ENCODE measurements around the gene BEST4. TPM values are rescaled to one million over a fixed set of nuclear protein-coding genes. Genes with fewer than 3 reads are reported as not detected.
"Not testable (repeated sequence)": the region's sequence is repeated elsewhere in the genome, so short reads cannot be mapped to it uniquely, and the experiment has no call there.

BEST4 gene
- total and polyA plus RNA-seq, 10 donors: 0.16 to 0.89 (median 0.40) TPM; not detected in 3

GRCh38 chr1:44828841-44829440, 41.0 kb upstream of the BEST4 start:
- intact Hi-C loops (cut with DNase I; ENCODE audit: low total_unique reads): no loop called here
- Histone ChIP-seq H3K9me3 (no peaks in the 10 kb centered on the region), H3K36me3 (no peaks in the 10 kb centered on the region), H3K4me3 (no peak overlapping the region), H3K27me3 (replicated peaks in 1 of 7) (no peaks in the 10 kb centered on the region), H3K4me1 (peaks cover 0 to 70% (median 29%) of the 10 kb centered on the region in 6 donors), H3K27ac (no peak overlapping the region)
- DNase-seq: peak; percentile 70
- WGBS, 5 donors: 83 to 97% (median 95%) methylated on average over 5 to 15 of the region's 15 CpGs
- TF ChIP-seq POLR2A (IDR thresholded peaks at IDR 0.05): no peak

- no peak overlapping the region for H3K4me3 ChIP-seq
- peaks cover 0 to 62% (median 25%) of the 10 kb centered on the region in 6 donors for H3K4me1 ChIP-seq
- intact Hi-C loops (cut with DNase I; ENCODE audit: low total_unique reads): no loop called here
- TF ChIP-seq POLR2A (IDR thresholded peaks at IDR 0.05): no peak
- TF ChIP-seq POLR2AphosphoS5 (IDR thresholded peaks at IDR 0.05): no peak
- TF ChIP-seq CTCF (IDR thresholded peaks at IDR 0.05 in 8 of 11, conservative IDR thresholded peaks at IDR 0.05 in 3 of 11): no peak
- H3K9me3 ChIP-seq: no peaks in the 10 kb centered on the region
- no peaks in the 10 kb centered on the region for H3K27me3 ChIP-seq (replicated peaks in 1 of 7)
- 94 to 97% (median 96%) methylated on average over 16 to 21 of the region's 21 CpGs for WGBS, 5 donors
- H3K36me3 ChIP-seq: no peaks in the 10 kb centered on the region
- no peak overlapping the region for H3K27ac ChIP-seq
- DNase-seq: peak; percentile 74
Observed at GRCh38 chr1:44828003-44828651, 40.2 kb upstream of the BEST4 start.

GRCh38 chr1:44827197-44828002, 39.4 kb upstream of the BEST4 start:
- Histone ChIP-seq H3K4me1 (peaks cover 0 to 54% (median 24%) of the 10 kb centered on the region in 6 donors), H3K27me3 (replicated peaks in 1 of 7) (no peaks in the 10 kb centered on the region), H3K4me3 (no peak overlapping the region), H3K36me3 (no peaks in the 10 kb centered on the region), H3K9me3 (no peaks in the 10 kb centered on the region), H3K27ac (peak overlapping the region in 5 of 8 donors; percentile 55 to 70 (median 63))
- TF ChIP-seq POLR2A (IDR thresholded peaks at IDR 0.05) (no peak), POLR2AphosphoS5 (IDR thresholded peaks at IDR 0.05) (no peak), CTCF (IDR thresholded peaks at IDR 0.05 in 8 of 11, conservative IDR thresholded peaks at IDR 0.05 in 3 of 11) (no peak)
- DNase-seq: peak; percentile 74
- intact Hi-C loops (cut with DNase I; ENCODE audit: low total_unique reads): no loop called here
- 87 to 91% (median 89%) methylated on average over 24 to 28 of the region's 28 CpGs for WGBS, 5 donors

- Histone ChIP-seq H3K36me3 (no peaks in the 10 kb centered on the region), H3K27ac (peak overlapping the region in 6 of 8 donors; percentile 35 to 70 (median 62)), H3K4me3 (peak overlapping the region in 2 of 8 donors; percentile 1 to 4), H3K9me3 (no peaks in the 10 kb centered on the region), H3K4me1 (peaks cover 0 to 46% (median 20%) of the 10 kb centered on the region in 6 donors), H3K27me3 (replicated peaks in 1 of 7) (no peaks in the 10 kb centered on the region)
- intact Hi-C loops (cut with DNase I; ENCODE audit: low total_unique reads): no loop called here
- 14 to 28% (median 22%) methylated on average over 18 to 24 of the region's 24 CpGs for WGBS, 5 donors
- peak; percentile 91 for DNase-seq
- TF ChIP-seq CTCF (IDR thresholded peaks at IDR 0.05 in 8 of 11, conservative IDR thresholded peaks at IDR 0.05 in 3 of 11) (no peak), POLR2AphosphoS5 (IDR thresholded peaks at IDR 0.05) (peak; percentile 48 to 85 (median 70))
Observed at GRCh38 chr1:44826375-44827196, 38.6 kb upstream of the BEST4 start.

GRCh38 chr1:44824392-44824791, 36.4 kb upstream of the BEST4 start:
- 92 to 95% (median 93%) methylated on average over 6 of the region's 6 CpGs for WGBS, 5 donors

More at GRCh38 chr1:44824392-44824791, 36.4 kb upstream of the BEST4 start:
- H3K9me3 ChIP-seq; H3K4me3 ChIP-seq; H3K36me3 ChIP-seq; H3K27me3 ChIP-seq (replicated peaks in 1 of 7); H3K27ac ChIP-seq: not testable (repeated sequence)
- intact Hi-C loops (cut with DNase I; ENCODE audit: low total_unique reads): loop anchor here (5.0 kb wide), 1 partner anchor 37 kb away; the partner anchor contains the start of gene BEST4
- DNase-seq: peak; percentile 19
- H3K4me1 ChIP-seq: peaks cover 8 to 38% (median 26%) of the 10 kb centered on the region in 6 donors

All from spleen (tissue), 11 donors.